H9 (cell line): Measurements from ENCODE around the gene PFDN4. TPM values are rescaled to one million over a fixed set of nuclear protein-coding genes. Genes with fewer than 3 reads are reported as not detected.

Experiments
- DNase-seq: peaks from one replicate; pipeline ENCODE4 v3.0.0-alpha.2; 2017
- H2AFZ ChIP-seq: one replicate; pipeline ENCODE4 v1.6.1; 2013; ENCODE audit warnings: mild to moderate bottlenecking, low read length, control low read depth, moderate library complexity
- H2AK5ac ChIP-seq: 2 replicates; pipeline ENCODE4 v1.6.1; 2013; ENCODE audit warnings: low read length, control low read depth, mixed read lengths; ENCODE audit not compliant: insufficient read length
- H2BK120ac ChIP-seq: one replicate; pipeline ENCODE4 v1.6.1; 2013; ENCODE audit warnings: low read depth, mild to moderate bottlenecking, low read length, control low read depth, inconsistent platforms; ENCODE audit not compliant: poor library complexity, severe bottlenecking
- H2BK12ac ChIP-seq: 2 replicates; pipeline ENCODE4 v1.6.1; 2013; ENCODE audit warnings: low read length, control low read depth, mixed read lengths, low read depth; ENCODE audit not compliant: insufficient read length
- H2BK15ac ChIP-seq: 2 replicates; pipeline ENCODE4 v1.6.1; 2013; ENCODE audit warnings: low read depth, low read length, control low read depth
- H2BK20ac ChIP-seq: one replicate; pipeline ENCODE4 v1.6.1; 2013; ENCODE audit warnings: low read depth, mild to moderate bottlenecking, low read length, control low read depth, inconsistent platforms; ENCODE audit not compliant: poor library complexity, severe bottlenecking
- H2BK5ac ChIP-seq: 2 replicates; pipeline ENCODE4 v1.6.1; 2013; ENCODE audit warnings: low read length, control low read depth, mixed read lengths; ENCODE audit not compliant: insufficient read length
- H3K14ac ChIP-seq: 2 replicates; pipeline ENCODE4 v1.6.1; 2013; ENCODE audit warnings: low read length, control low read depth; ENCODE audit not compliant: insufficient read depth
- H3K18ac ChIP-seq: 2 replicates; pipeline ENCODE4 v1.6.1; 2013; ENCODE audit warnings: low read depth, mild to moderate bottlenecking, mixed read lengths, low read length, control low read depth; ENCODE audit not compliant: insufficient read length
- H3K23ac ChIP-seq: 2 replicates; pipeline ENCODE4 v1.6.1; 2013; ENCODE audit warnings: low read length, control low read depth, mixed read lengths, low read depth; ENCODE audit not compliant: insufficient read length
- H3K23me2 ChIP-seq: 2 replicates; pipeline ENCODE4 v1.6.1; 2013; ENCODE audit warnings: low read depth, mild to moderate bottlenecking, mixed read lengths, low read length, control low read depth; ENCODE audit not compliant: insufficient read length, poor library complexity, severe bottlenecking
- H3K27ac ChIP-seq: 2 replicates; pipeline ENCODE4 v1.5.1; 2013; ENCODE audit warnings: low read length, control low read depth, mixed read lengths, low read depth; ENCODE audit not compliant: insufficient read length
- H3K27me3 ChIP-seq: 2 replicates; pipeline ENCODE4 v1.6.1; 2013; ENCODE audit warnings: low read length, control low read depth, inconsistent platforms; ENCODE audit not compliant: insufficient read depth
- H3K4ac ChIP-seq: 2 replicates; pipeline ENCODE4 v1.6.1; 2013; ENCODE audit warnings: low read depth, mild to moderate bottlenecking, control low read depth, inconsistent platforms, low read length, moderate library complexity
- H3K4me1 ChIP-seq: 2 replicates; pipeline ENCODE4 v1.6.1; 2013; ENCODE audit warnings: low read length, control low read depth, inconsistent platforms; ENCODE audit not compliant: insufficient read depth
- H3K4me2 ChIP-seq: 2 replicates; pipeline ENCODE4 v1.6.1; 2013; ENCODE audit warnings: low read length, control low read depth, mixed read lengths; ENCODE audit not compliant: insufficient read length, insufficient read depth
- H3K56ac ChIP-seq: 2 replicates; pipeline ENCODE4 v1.6.1; 2013; ENCODE audit warnings: low read depth, mild to moderate bottlenecking, mixed read lengths, low read length, control low read depth; ENCODE audit not compliant: insufficient read length
- H3K79me1 ChIP-seq: 2 replicates; pipeline ENCODE4 v1.6.1; 2013; ENCODE audit warnings: low read depth, mild to moderate bottlenecking, moderate library complexity, low read length, control low read depth, inconsistent platforms; ENCODE audit not compliant: insufficient read depth, poor library complexity, severe bottlenecking
- H3K79me2 ChIP-seq: 2 replicates; pipeline ENCODE4 v1.6.1; 2013; ENCODE audit warnings: low read length, control low read depth, inconsistent platforms; ENCODE audit not compliant: insufficient read depth
- H3K9ac ChIP-seq: 2 replicates; pipeline ENCODE4 v1.6.1; 2013; ENCODE audit warnings: low read length, control low read depth, mixed read lengths; ENCODE audit not compliant: insufficient read length; ENCODE audit errors: extremely low read depth
- H3K9me3 ChIP-seq: one replicate; pipeline ENCODE4 v1.6.1; 2013; ENCODE audit warnings: low read depth, low read length, inconsistent platforms; ENCODE audit not compliant: control insufficient read depth
- H3T11ph ChIP-seq: one replicate; pipeline ENCODE4 v1.6.1; 2013; ENCODE audit warnings: mild to moderate bottlenecking, low read length, control low read depth, inconsistent platforms
- H4K20me1 ChIP-seq: one replicate; pipeline ENCODE4 v1.6.1; 2013; ENCODE audit not compliant: control insufficient read depth, insufficient read length, insufficient read depth
- H4K5ac ChIP-seq: 2 replicates; pipeline ENCODE4 v1.6.1; 2013; ENCODE audit warnings: low read depth, mild to moderate bottlenecking, mixed read lengths, low read length, control low read depth; ENCODE audit not compliant: insufficient read length
- H4K8ac ChIP-seq: replicated peaks from 2 replicates; pipeline ENCODE4 v1.6.1; 2013; ENCODE audit warnings: low read length, control low read depth, mixed read lengths, low read depth; ENCODE audit not compliant: insufficient read length
- H4K91ac ChIP-seq: 2 replicates; pipeline ENCODE4 v1.6.1; 2013; ENCODE audit warnings: low read depth, mild to moderate bottlenecking, moderate library complexity, mixed read lengths, low read length, control low read depth; ENCODE audit not compliant: insufficient read length
- H3K27ac Mint-ChIP-seq, 3 experiments: 2 replicates in 2 of 3; 3 replicates in 1 of 3; pipeline ENCODE4 v1.8.0; 2020 to 2021; ENCODE audit warnings: mixed read lengths in 3 of 3, mild to moderate bottlenecking in 1 of 3, moderate library complexity in 1 of 3
- H3K27me3 Mint-ChIP-seq: 2 replicates; pipeline ENCODE4 v1.8.0; 2021; ENCODE audit warnings: low read depth, mild to moderate bottlenecking, moderate library complexity, mixed read lengths
- H3K36me3 Mint-ChIP-seq, 3 experiments: 2 replicates in 2 of 3; 3 replicates in 1 of 3; pipeline ENCODE4 v1.8.0; 2020 to 2021; ENCODE audit warnings: low read depth in 3 of 3, mixed read lengths in 3 of 3; ENCODE audit not compliant: insufficient read depth in 1 of 3
- H3K4me1 Mint-ChIP-seq, 2 experiments: 2 replicates each; pipeline ENCODE4 v1.8.0; 2020; ENCODE audit warnings: mixed read lengths in 2 of 2
- H3K4me3 Mint-ChIP-seq, 2 experiments: 2 replicates in 1 of 2; 3 replicates in 1 of 2; pipeline ENCODE4 v1.8.0; 2020 to 2021; ENCODE audit warnings: mild to moderate bottlenecking in 2 of 2, mixed read lengths in 2 of 2, moderate library complexity in 1 of 2
- H3K9me3 Mint-ChIP-seq, 2 experiments: 2 replicates in 1 of 2; 3 replicates in 1 of 2; pipeline ENCODE4 v1.8.0; 2020; ENCODE audit warnings: mild to moderate bottlenecking in 2 of 2, mixed read lengths in 2 of 2, moderate library complexity in 1 of 2
- WGBS: extraction: QIAGEN DNeasy Blood & Tissue Kit; methylation state at CpG from one replicate; pipeline ENCODE4 v1.1.7; 2013; ENCODE audit warnings: missing lambda C conversion rate, low lambda C conversion rate, mixed read lengths; ENCODE audit not compliant: insufficient read length; ENCODE audit errors: extremely low coverage; 5-methylcytosine and 5-hydroxymethylcytosine counted together
- total RNA-seq: library from RNA; stranded (reverse); gene quantifications from 2 replicates; pipeline ENCODE4 v1.2.1, GENCODE V29; 2021
- TF ChIP-seq, protein P1 (sequence below): fragments of 200-600 bp; sonication (generic); conservative IDR thresholded peaks from 3 replicates; pipeline ENCODE4 v1.8.0; 2021; ENCODE audit warnings: antibody characterized with exemption, mild to moderate bottlenecking

Gene PFDN4
- total RNA-seq, 1 experiment from 2014 or later: 73.6 TPM

DNA sequence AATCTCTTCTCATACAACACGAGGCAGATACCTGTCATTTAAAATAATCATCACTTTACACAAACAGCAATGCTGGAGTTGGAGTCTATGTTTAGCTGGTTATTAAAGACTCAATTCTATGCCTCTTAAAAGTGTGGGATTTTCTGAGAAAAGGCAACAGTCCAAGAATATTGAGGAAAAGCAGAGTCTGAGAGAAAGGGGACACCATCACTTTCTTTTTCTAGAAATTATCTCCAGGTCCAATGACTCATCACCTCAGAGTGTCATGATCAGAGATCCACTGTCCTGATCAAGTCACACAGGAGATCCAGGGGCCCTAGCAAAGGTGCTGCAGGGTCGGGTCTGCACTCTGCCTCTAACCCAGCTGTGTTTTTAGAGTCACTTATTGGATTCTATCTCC is 42.1 kb upstream of the PFDN4 start:
- Histone ChIP-seq H3K4ac (no peak overlapping the region), H3K9ac (no peak overlapping the region), H2BK5ac (no peak overlapping the region), H3K14ac (no peak overlapping the region), H4K20me1 (no peaks in the 10 kb centered on the region), H3K23ac (no peak overlapping the region), H3T11ph (no peak overlapping the region), H2BK15ac (no peak overlapping the region), H4K91ac (no peak overlapping the region), H2BK20ac (no peak overlapping the region), H2AK5ac (no peak overlapping the region), H3K4me2 (no peak overlapping the region), H3K23me2 (no peaks in the 10 kb centered on the region), H3K18ac (no peak overlapping the region), H3K4me1 (no peaks in the 10 kb centered on the region), H3K56ac (no peak overlapping the region), H3K79me2 (no peaks in the 10 kb centered on the region), H3K27ac (no peak overlapping the region), H3K9me3 (no peaks in the 10 kb centered on the region), H3K27me3 (no peaks in the 10 kb centered on the region), H2BK120ac (no peak overlapping the region), H4K8ac (no peak overlapping the region), H4K5ac (no peak overlapping the region), H2AFZ (no peak overlapping the region), H3K79me1 (no peaks in the 10 kb centered on the region), H2BK12ac (no peak overlapping the region)
- Mint-ChIP-seq H3K36me3 (no peaks in the 10 kb centered on the region), H3K27me3 (peaks cover 35% of the 10 kb centered on the region), H3K4me3 (no peak overlapping the region), H3K27ac (no peak overlapping the region), H3K4me1 (peaks cover 0 to 5% of the 10 kb centered on the region in 2 experiments; a peak in 1 of 4 replicates), H3K9me3 (no peaks in the 10 kb centered on the region; a peak in 1 of 5 replicates)
- DNase-seq: no peak
- TF ChIP-seq, protein P1, sequence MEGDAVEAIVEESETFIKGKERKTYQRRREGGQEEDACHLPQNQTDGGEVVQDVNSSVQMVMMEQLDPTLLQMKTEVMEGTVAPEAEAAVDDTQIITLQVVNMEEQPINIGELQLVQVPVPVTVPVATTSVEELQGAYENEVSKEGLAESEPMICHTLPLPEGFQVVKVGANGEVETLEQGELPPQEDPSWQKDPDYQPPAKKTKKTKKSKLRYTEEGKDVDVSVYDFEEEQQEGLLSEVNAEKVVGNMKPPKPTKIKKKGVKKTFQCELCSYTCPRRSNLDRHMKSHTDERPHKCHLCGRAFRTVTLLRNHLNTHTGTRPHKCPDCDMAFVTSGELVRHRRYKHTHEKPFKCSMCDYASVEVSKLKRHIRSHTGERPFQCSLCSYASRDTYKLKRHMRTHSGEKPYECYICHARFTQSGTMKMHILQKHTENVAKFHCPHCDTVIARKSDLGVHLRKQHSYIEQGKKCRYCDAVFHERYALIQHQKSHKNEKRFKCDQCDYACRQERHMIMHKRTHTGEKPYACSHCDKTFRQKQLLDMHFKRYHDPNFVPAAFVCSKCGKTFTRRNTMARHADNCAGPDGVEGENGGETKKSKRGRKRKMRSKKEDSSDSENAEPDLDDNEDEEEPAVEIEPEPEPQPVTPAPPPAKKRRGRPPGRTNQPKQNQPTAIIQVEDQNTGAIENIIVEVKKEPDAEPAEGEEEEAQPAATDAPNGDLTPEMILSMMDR: no peak
- whole genome bisulfite sequencing: no CpG with 5 or more reads among the region's 2 CpGs
